NCI-H446 (cell line): Measurements from ENCODE around the gene ZMYND11.

Source experiments
- DNase-seq, 2 experiments: peaks; one replicate each; lab custom pipeline; 2025; lab: John Stamatoyannopoulos, UW

Gene ZMYND11

DNA sequence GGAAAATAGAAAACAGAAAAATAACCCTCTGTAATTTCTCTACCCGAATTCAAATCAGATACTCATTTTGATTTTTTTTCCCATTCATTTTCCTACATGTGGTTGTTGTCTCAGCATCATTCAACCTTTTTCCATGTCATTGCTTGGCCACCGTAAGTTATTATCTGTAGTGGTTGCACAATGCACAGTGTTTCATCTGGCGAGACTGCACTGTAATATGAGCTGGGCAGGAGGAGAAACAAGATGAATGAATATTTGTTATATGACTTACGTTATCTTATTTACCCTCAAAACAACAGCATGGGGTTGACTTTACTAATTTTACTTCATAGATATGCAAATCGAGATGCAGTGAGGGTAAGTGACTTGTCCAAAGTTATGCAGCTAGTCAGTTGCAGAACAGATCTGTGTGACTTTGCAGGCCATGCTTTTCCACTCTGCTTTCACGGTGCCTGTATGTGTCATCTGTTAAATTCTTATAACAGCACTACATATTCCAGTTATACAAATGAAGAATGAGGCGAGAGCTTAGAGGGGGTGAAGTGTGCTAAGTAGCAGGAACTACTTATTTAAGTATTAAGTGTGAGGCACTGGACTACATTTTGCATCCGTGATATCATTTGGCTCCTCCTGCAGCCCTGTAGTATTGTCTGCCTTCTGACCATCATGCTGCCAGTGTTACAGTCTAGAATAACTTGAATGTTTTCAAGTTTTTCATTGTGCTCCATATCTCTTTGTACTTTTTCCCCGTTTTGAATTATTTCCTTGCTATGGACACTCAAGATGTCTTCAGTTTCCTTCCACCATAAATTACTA lies 56.7 kb downstream of the ZMYND11 start:
- DNase-seq: no peak

- DNase-seq: no peak
Measured at GRCh38 chr10:194281-194680, 59.0 kb downstream of the ZMYND11 start.

DNA sequence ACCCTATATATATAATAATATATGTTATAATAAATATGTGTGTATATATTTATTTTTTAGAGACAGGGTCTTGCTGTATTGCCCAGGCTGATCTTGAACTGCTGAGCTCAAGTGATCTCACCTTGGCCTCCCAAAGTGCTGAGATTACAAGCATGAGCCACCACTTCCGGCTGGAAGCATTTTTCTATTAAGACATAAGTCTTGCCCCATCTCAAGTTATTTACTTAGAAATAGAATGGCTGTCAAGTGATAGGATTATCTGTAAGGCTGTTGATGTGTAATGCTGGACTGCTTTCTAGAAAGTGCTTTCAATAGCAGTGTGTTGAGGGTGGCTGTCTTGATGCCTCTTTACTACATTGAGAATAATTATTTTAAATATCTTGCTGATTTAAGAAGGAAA lies 65.2 kb downstream of the ZMYND11 start:
- no peak for DNase-seq

GRCh38 chr10:201328-201771 lies 66.1 kb downstream of the ZMYND11 start:
- DNase-seq: no peak

DNA sequence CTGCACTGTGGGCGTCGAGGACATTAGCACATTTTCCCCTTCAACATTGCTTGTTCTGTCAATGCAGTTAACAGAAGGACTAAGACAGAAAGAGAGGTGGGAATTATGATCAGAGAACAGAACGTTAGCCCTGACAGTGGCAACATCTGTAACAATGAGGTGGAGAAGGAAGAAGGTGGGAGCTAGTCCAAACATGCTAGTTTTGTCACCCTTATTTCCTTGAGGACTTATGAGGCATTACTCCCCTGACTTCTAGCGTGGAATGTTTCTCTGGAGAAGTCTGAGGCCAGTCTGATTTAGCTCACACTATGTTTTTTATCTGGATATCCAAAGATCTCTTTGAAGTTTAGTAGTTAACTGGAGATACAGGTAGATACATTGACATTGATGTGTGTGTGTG lies 73.4 kb downstream of the ZMYND11 start:
- no peak for DNase-seq

- DNase-seq: no peak
Measured at GRCh38 chr10:209357-209756, 74.1 kb downstream of the ZMYND11 start.

- DNase-seq: no peak
Measured at GRCh38 chr10:210297-210696, 75.0 kb downstream of the ZMYND11 start.

DNA sequence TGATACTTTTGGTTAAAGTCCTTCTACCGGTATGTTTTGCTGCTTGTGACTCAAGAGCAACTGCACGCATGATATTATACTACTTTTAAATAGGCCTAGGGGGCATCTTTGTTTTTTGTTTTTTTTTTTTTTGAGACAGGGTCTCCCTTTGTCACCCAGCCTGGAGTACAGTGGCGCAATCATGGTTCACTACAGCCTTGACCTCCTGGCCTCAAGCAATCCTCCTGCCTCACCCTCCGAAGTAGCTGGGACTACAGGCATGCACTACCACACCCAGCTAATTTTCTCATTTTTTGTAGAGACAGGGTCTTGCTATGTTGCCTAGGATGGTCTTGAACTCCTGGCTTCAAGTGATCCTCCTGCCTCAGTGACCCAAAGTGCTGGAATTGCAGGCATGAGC lies 80.2 kb downstream of the ZMYND11 start:
- no peak for DNase-seq

DNA sequence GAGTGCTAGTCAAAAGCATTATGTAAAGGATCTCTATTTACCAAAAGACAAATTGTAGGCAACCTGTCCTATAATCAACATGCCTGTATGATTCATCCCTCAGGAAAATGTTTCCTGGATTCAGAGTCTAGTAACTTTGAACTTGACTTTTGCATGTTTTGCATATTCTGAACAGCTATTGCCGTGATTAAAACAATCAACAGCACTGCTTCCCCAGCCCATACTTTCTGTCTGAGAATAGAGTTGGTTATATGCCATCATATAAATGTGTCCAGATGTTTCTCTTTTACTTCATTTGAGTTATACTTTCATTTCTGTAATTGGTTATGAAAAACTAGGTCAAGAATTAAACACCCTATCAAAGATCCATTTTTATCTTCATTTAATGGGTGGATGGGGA lies 83.5 kb downstream of the ZMYND11 start:
- DNase-seq: no peak

DNA sequence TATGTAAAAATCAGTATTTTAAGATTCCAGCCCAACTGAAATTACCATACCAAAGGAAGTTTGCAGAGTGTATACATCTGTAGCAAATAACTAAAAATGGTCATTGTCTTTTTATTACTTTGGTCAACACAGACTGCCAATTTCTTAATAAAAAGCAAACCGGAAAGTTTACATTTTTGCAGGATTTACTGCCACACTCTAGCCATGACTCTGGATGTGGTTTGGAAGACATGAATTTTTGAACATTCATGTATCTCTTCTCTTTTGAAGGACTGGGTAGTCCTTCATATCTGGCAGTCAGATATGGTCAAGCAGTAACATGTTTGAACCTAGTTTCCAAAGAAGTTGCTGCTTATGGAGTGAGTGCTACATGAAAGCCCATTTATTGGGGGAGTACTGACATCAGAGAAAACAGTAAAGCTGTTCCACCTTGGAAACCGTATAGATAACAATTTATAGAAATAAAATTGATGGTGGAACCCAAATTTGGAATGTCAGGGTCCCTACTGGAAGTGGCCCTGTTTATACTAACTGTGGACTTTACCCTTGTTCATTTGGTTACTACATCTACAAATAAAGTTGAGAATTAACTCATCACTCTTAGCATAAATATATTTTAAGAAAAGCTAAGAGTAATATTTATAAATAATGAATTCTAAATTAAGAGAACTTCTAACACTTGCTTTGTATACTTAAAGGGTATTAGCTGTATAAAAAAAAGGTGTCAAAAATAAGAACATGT lies 84.6 kb downstream of the ZMYND11 start:
- DNase-seq: no peak

GRCh38 chr10:224571-224970 lies 89.3 kb downstream of the ZMYND11 start:
- DNase-seq: no peak

DNA sequence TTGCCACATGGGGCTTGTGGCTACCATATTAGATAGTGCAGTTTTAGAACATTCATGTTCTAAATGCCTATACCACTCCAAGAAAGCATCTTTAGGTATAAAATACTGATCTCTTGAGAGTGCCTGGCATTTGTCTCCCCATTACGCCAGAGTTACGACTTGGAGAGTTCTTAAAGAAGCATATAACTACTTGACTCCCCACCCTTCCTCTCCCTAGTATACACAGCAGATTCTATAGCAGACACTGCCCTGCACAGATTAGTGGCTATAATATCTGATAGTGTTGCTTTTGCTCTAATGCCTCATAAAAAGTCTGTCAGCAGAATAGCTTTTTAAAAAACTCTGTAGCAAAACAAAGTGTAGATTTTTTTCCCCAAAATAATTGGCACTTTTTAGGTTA lies 90.8 kb downstream of the ZMYND11 start:
- no peak for DNase-seq

GRCh38 chr10:227014-227413 lies 91.8 kb downstream of the ZMYND11 start:
- DNase-seq: no peak

GRCh38 chr10:228366-228765 lies 93.1 kb downstream of the ZMYND11 start:
- DNase-seq: no peak

DNA sequence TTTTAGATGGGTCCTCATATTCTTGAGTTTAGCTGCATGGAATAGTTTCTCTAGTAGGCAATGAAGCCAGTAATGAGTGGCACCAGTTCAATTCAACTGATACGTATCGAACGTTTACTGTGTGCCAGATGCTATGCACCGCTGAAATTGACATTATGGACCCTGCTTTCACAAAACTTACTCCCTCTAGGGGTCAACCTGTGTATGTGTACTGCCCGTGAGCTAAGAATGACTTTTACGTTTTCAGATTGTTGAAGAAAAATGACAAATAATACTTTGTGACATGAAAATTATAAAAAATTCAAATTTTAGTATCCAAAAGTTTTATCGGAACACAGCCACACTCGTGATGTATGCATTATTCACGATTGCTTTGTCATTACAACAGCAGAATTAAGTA lies 95.5 kb downstream of the ZMYND11 start:
- DNase-seq: peak in 1 of 2 experiments; percentile 26

DNA sequence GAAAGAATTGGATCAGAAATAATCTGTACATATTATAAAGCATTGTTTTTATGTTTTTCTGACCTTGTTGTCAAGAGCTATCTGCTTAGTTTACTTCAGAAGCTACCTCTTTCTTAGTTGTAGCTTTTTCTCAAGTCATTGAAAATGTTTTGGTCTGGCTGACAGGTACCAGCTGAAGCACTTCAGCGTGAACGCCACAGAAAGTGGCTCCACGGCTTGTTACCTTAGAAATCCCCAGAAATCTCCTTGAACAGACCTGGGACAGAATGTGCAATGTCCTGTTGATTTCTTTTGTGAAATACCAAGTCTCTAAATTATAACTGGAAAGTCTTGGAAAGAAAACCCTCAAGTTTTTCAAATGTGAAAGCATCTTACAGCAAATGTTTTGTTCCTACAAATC lies 96.8 kb downstream of the ZMYND11 start:
- no peak for DNase-seq

- no peak for DNase-seq
Measured at GRCh38 chr10:232878-233277, 97.6 kb downstream of the ZMYND11 start.

DNA sequence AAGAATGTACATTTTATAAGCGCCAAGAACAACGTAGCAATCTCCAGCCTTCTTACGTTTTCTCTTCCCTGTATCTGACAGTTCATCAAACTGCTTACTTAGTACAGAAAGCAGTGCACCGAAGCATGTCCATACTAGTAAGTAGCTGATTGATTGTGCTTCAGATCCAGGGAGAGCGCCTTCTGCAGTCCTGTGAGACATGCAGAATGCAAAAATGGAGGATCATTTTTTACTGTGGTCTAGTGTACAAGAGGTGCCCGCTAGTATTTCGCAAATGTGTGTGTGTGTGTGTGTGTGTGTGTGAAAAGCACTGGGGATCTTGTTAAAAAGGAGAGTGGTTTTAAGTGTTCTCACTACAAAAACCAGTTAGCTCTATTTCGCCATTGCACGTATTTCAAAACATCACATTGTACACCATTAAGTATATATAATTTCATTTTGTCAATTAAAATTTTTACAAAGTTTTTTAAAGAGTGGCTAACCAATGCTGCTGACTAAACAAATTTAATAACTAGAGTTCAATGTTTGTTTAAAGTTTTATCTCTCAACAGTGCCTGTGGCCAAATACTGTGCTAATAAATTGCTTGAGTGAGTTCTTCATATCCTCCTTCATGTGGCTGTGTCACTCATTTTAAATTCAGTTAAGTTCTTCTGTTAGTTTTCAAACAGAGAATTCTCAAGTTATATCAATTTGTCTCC lies 99.6 kb downstream of the ZMYND11 start:
- DNase-seq: no peak

- DNase-seq: no peak
Measured at GRCh38 chr10:235915-236314, 100.7 kb downstream of the ZMYND11 start.

DNA sequence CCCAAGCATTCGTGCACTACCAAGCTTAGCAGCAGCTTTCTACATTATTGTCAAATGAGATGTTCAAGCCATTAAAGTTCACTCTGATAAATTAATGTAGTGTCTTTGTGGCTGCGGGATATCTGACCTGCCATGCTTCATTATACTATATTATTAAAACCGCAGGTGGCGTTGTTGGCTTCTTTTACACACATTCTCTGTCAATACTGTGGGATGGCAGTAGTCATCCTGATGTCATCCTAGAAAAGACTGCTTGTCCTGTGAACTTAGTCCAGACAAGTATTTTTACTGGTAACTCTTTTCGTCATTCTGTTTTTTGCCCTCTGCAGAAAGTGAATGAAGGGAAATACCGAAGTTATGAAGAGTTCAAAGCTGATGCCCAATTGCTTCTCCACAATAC lies 103.9 kb downstream of the ZMYND11 start:
- DNase-seq: no peak

- peak in 1 of 2 experiments; percentile 17 for DNase-seq
Measured at GRCh38 chr10:241451-241850, 106.2 kb downstream of the ZMYND11 start.

DNA sequence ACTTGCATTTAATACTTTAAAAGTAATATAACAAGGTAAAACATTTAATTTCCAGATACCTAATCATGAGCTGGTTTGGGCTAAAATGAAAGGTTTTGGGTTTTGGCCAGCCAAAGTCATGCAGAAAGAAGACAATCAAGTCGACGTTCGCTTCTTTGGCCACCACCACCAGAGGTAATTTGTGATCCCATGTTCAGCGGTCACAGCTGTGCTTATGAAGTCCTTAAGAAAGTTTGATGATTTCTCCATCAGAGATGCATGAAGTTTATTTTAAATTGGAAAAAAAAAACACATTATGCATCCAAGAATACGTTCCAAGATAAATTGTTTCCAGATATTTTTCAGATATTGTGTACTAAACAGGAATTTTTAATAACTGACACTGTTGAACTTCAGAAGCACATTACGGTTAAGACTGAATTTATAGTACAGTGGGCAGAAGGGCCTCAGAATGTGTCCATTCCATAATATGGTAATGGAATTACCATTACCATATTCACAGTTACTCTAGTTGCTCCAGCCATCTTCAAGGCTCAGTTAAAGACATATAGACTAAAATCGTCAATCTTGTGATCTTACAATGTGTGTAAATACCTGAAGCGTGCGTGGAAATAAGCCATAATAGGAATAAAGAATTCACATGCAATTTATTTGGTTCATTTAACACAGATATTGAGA lies 106.8 kb downstream of the ZMYND11 start:
- no peak for DNase-seq
